ENCODE data around the gene EPHB1. TPM values are rescaled to one million over a fixed set of nuclear protein-coding genes. Genes with fewer than 3 reads are reported as not detected.

Gene EPHB1
- polyA plus RNA-seq, 1 donor from 2014 or later, result 18.7 TPM

- Histone ChIP-seq H3K9ac (ENCODE audit: low read length) (no peak overlapping the region), H3K4me2 (ENCODE audit: low read length) (no peak overlapping the region), H3K79me2 (replicated peaks; ENCODE audit: insufficient read depth, low read length) (no peaks in the 10 kb centered on the region), H3K27me3 (ENCODE audit: insufficient read depth, low read depth, low read length) (no peaks in the 10 kb centered on the region), H3K9me3 (ENCODE audit: low read length) (no peaks in the 10 kb centered on the region), H2AFZ (ENCODE audit: low read depth, low read length) (no peak overlapping the region), H3K9me2 (ENCODE audit: insufficient read depth, low read length) (no peaks in the 10 kb centered on the region), H3F3A (ENCODE audit: insufficient read depth, low read length, poor library complexity, severe bottlenecking) (no peaks in the 10 kb centered on the region), H3K36me3 (ENCODE audit: insufficient read depth, low read length) (no peaks in the 10 kb centered on the region), H3K4me3 (ENCODE audit: low read length) (no peak overlapping the region), H3K27ac (ENCODE audit: low read length) (no peak overlapping the region), H4K20me1 (ENCODE audit: insufficient read depth) (no peaks in the 10 kb centered on the region)
- no peak for TF ChIP-seq TAF1 (IDR thresholded peaks at IDR 0.05; ENCODE audit: low read depth)
- TF ChIP-seq POLR2AphosphoS5 (IDR thresholded peaks at IDR 0.05), result no peak
- TF ChIP-seq EZH2 (IDR thresholded peaks at IDR 0.05; ENCODE audit: borderline replicate concordance, insufficient read depth, low read length, poor library complexity, severe bottlenecking), result no peak
- TF ChIP-seq EP300 (conservative IDR thresholded peaks at IDR 0.05; ENCODE audit: poor library complexity, severe bottlenecking), result no peak
- TF ChIP-seq MXI1 (conservative IDR thresholded peaks at IDR 0.05; ENCODE audit: poor library complexity, severe bottlenecking), result no peak
- TF ChIP-seq REST (IDR thresholded peaks at IDR 0.05; ENCODE audit: borderline replicate concordance), result no peak
- TF ChIP-seq RAD21 (conservative IDR thresholded peaks at IDR 0.05), result no peak
- no peak for TF ChIP-seq SMC3 (conservative IDR thresholded peaks at IDR 0.05; ENCODE audit: poor library complexity)
- TF ChIP-seq, protein P1, sequence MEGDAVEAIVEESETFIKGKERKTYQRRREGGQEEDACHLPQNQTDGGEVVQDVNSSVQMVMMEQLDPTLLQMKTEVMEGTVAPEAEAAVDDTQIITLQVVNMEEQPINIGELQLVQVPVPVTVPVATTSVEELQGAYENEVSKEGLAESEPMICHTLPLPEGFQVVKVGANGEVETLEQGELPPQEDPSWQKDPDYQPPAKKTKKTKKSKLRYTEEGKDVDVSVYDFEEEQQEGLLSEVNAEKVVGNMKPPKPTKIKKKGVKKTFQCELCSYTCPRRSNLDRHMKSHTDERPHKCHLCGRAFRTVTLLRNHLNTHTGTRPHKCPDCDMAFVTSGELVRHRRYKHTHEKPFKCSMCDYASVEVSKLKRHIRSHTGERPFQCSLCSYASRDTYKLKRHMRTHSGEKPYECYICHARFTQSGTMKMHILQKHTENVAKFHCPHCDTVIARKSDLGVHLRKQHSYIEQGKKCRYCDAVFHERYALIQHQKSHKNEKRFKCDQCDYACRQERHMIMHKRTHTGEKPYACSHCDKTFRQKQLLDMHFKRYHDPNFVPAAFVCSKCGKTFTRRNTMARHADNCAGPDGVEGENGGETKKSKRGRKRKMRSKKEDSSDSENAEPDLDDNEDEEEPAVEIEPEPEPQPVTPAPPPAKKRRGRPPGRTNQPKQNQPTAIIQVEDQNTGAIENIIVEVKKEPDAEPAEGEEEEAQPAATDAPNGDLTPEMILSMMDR (IDR thresholded peaks at IDR 0.05; ENCODE audit: poor library complexity, severe bottlenecking), result no peak
Measured at GRCh38 chr3:134916276-134916961, 121.4 kb downstream of the EPHB1 start.

- Histone ChIP-seq H3F3A (ENCODE audit: insufficient read depth, low read length, poor library complexity, severe bottlenecking) (no peaks in the 10 kb centered on the region), H3K4me3 (ENCODE audit: low read length) (no peak overlapping the region), H3K36me3 (ENCODE audit: insufficient read depth, low read length) (no peaks in the 10 kb centered on the region), H3K9ac (ENCODE audit: low read length) (no peak overlapping the region), H2AFZ (ENCODE audit: low read depth, low read length) (no peak overlapping the region), H3K27ac (ENCODE audit: low read length) (no peak overlapping the region), H4K20me1 (ENCODE audit: insufficient read depth) (no peaks in the 10 kb centered on the region), H3K9me3 (ENCODE audit: low read length) (no peaks in the 10 kb centered on the region), H3K27me3 (ENCODE audit: insufficient read depth, low read depth, low read length) (no peaks in the 10 kb centered on the region), H3K4me2 (ENCODE audit: low read length) (no peak overlapping the region), H3K79me2 (replicated peaks; ENCODE audit: insufficient read depth, low read length) (no peaks in the 10 kb centered on the region), H3K9me2 (ENCODE audit: insufficient read depth, low read length) (no peaks in the 10 kb centered on the region)
- TF ChIP-seq, protein P1 (IDR thresholded peaks at IDR 0.05; ENCODE audit: poor library complexity, severe bottlenecking), result no peak
- no peak for TF ChIP-seq POLR2AphosphoS5 (IDR thresholded peaks at IDR 0.05)
- TF ChIP-seq SMC3 (conservative IDR thresholded peaks at IDR 0.05; ENCODE audit: poor library complexity), result no peak
- no peak for TF ChIP-seq MXI1 (conservative IDR thresholded peaks at IDR 0.05; ENCODE audit: poor library complexity, severe bottlenecking)
Measured at GRCh38 chr3:134917631-134918030, 122.6 kb downstream of the EPHB1 start.
